Gastroesophageal sphincter (tissue), 3 donors: ENCODE results near the gene NPW.

Experiments used
- CTCF ChIP-seq, 4 experiments: fragments of 200-600 bp in 2 of 4; fragments of 450-650 bp in 2 of 4; sonication (generic) in 1 of 4; IDR thresholded peaks; one replicate each; pipeline ENCODE4 v1.5.1; 2017 to 2019; ENCODE audit warnings: antibody characterized with exemption in 4 of 4, mild to moderate bottlenecking in 2 of 4, moderate library complexity in 2 of 4
- EP300 ChIP-seq: sonication (generic); formaldehyde crosslinking; IDR thresholded peaks from one replicate; pipeline ENCODE4 v1.6.1; 2017; ENCODE audit warnings: antibody characterized with exemption, mild to moderate bottlenecking
- POLR2A ChIP-seq, 2 donors: fragments of 450-650 bp; IDR thresholded peaks; one replicate each; pipeline ENCODE4 v1.6.1; 2017; ENCODE audit warnings: antibody characterized with exemption in 2 of 2, mild to moderate bottlenecking in 2 of 2, moderate library complexity in 1 of 2
- POLR2AphosphoS5 ChIP-seq: sonication (generic); formaldehyde crosslinking; IDR thresholded peaks from one replicate; pipeline ENCODE4 v1.6.1; 2017; ENCODE audit warnings: antibody characterized with exemption

- TF ChIP-seq CTCF (IDR thresholded peaks at IDR 0.05) (peak in 2 of 4 experiments; percentile 10 to 18), POLR2AphosphoS5 (no peak), EP300 (no peak), POLR2A (IDR thresholded peaks at IDR 0.05) (no peak)
Observed at GRCh38 chr16:2056681-2057407, 37.3 kb downstream of the NPW start.
